GM18867 (cell line): Measurements from ENCODE around the gene LRRC4C.
"Not testable (repeated sequence)": the region's sequence is repeated elsewhere in the genome, so short reads cannot be mapped to it uniquely, and the experiment has no call there.

Experiments
- ATAC-seq: cut with Tn5 transposase; IDR thresholded peaks from one replicate; pipeline ENCODE4 v1.9.1; 2021; ENCODE audit warnings: mild to moderate bottlenecking, moderate library complexity; ENCODE audit not compliant: unreplicated experiment

Gene LRRC4C

GRCh38 chr11:40544162-40544561 is 915.3 kb downstream of the LRRC4C start:
- ATAC-seq, result no peak

GRCh38 chr11:40542821-40543220 is 916.6 kb downstream of the LRRC4C start:
- no peak for ATAC-seq

- no peak for ATAC-seq
These were observed 921.7 kb downstream of the LRRC4C start for GRCh38 chr11:40537734-40538133.

- ATAC-seq, result not testable (repeated sequence)
These were observed 937.4 kb downstream of the LRRC4C start for GRCh38 chr11:40522080-40522479.

GRCh38 chr11:40517122-40517521 is 942.3 kb downstream of the LRRC4C start:
- ATAC-seq, result no peak

- ATAC-seq, result no peak
These were observed 945.3 kb downstream of the LRRC4C start for GRCh38 chr11:40514124-40514523.

- ATAC-seq, result no peak
These were observed 946.2 kb downstream of the LRRC4C start for GRCh38 chr11:40513281-40513680.

GRCh38 chr11:40508303-40508702 is 951.1 kb downstream of the LRRC4C start:
- no peak for ATAC-seq

GRCh38 chr11:40506226-40506625 is 953.2 kb downstream of the LRRC4C start:
- ATAC-seq, result no peak

- ATAC-seq, result no peak
These were observed 968.1 kb downstream of the LRRC4C start for GRCh38 chr11:40491341-40491740.

- ATAC-seq, result no peak
These were observed 991.7 kb downstream of the LRRC4C start for GRCh38 chr11:40467771-40468170.

- ATAC-seq, result no peak
These were observed 1014.1 kb downstream of the LRRC4C start for GRCh38 chr11:40445391-40445790.

- ATAC-seq, result no peak
These were observed 1015.3 kb downstream of the LRRC4C start for GRCh38 chr11:40444151-40444550.

GRCh38 chr11:40435344-40435743 is 1024.1 kb downstream of the LRRC4C start:
- ATAC-seq, result no peak

- no peak for ATAC-seq
These were observed 1024.5 kb downstream of the LRRC4C start for GRCh38 chr11:40434926-40435325.

- no peak for ATAC-seq
These were observed 1027.1 kb downstream of the LRRC4C start for GRCh38 chr11:40432358-40432757.

- no peak for ATAC-seq
These were observed 1034.3 kb downstream of the LRRC4C start for GRCh38 chr11:40425168-40425567.

- ATAC-seq, result no peak
These were observed 1038.1 kb downstream of the LRRC4C start for GRCh38 chr11:40421208-40421981.

- no peak for ATAC-seq
These were observed 1041.8 kb downstream of the LRRC4C start for GRCh38 chr11:40417627-40418026.

GRCh38 chr11:40407355-40407754 is 1052.1 kb downstream of the LRRC4C start:
- no peak for ATAC-seq

- no peak for ATAC-seq
These were observed 1053.8 kb downstream of the LRRC4C start for GRCh38 chr11:40405614-40406013.

GRCh38 chr11:40403321-40403720 is 1056.1 kb downstream of the LRRC4C start:
- no peak for ATAC-seq
